Left colon (tissue), 2 donors: ENCODE results near the gene CCR3. TPM values are rescaled to one million over a fixed set of nuclear protein-coding genes. Genes with fewer than 3 reads are reported as not detected.

ENCODE experiments used
- ATAC-seq: fragments of 200-7000 bp; cut with Tn5 transposase; one replicate; pipeline ENCODE4 v1.9.1; 2020; ENCODE audit warnings: mild to moderate bottlenecking, moderate library complexity
- DNase-seq, 2 donors: peaks; one replicate each; pipeline ENCODE4 v3.0.0-alpha.2; 2020
- intact Hi-C, 2 donors: fragments of 100-400 bp; cut with DNase I in 1 of 2; cut with micrococcal nuclease in 1 of 2; formaldehyde crosslinking; loops; one replicate each; pipeline versions ENCODE4 v1.11.2 to v1.14.0; 2022; cut with DNase I, micrococcal nuclease
- total RNA-seq, 2 donors: library from RNA; stranded (reverse); fragmentation: NEBNext Ultra II Directional; extraction: Animal tissue kit (Norgen Biotek cat#: 25700); gene quantifications; one replicate each; pipeline ENCODE4 v1.2.1, GENCODE V29; 2021
- donor health status: DM: no; HTN: no; CAD: no.
- donor health status: DM: yes; HTN: yes; CAD: no.

Gene CCR3
- total RNA-seq, 2 donors from 2014 or later = 0.28 TPM; not detected in 1

- intact Hi-C loops = no loop called here
- ATAC-seq = no peak
Measured at GRCh38 chr3:46289966-46290365, 47.7 kb downstream of the CCR3 start.

GRCh38 chr3:46291046-46291445, 48.8 kb downstream of the CCR3 start:
- DNase-seq = no peak
- intact Hi-C loops = no loop called here
- no peak for ATAC-seq

More at GRCh38 chr3:46289966-46290365, 47.7 kb downstream of the CCR3 start:
- no peak for DNase-seq

GRCh38 chr3:46293035-46293724, 50.9 kb downstream of the CCR3 start:
- no peak for DNase-seq
- intact Hi-C loops = no loop called here
- no peak for ATAC-seq

GRCh38 chr3:46293991-46294833, 52.0 kb downstream of the CCR3 start:
- ATAC-seq (no peak), DNase-seq (no peak)
- intact Hi-C loops = no loop called here

GRCh38 chr3:46296826-46297225, 54.6 kb downstream of the CCR3 start:
- DNase-seq (no peak), ATAC-seq (no peak)
- intact Hi-C loops = no loop called here

GRCh38 chr3:46297658-46298423, 55.6 kb downstream of the CCR3 start:
- peak; percentile 13 to 37 for DNase-seq
- no peak for ATAC-seq
- intact Hi-C loops = no loop called here

- DNase-seq (no peak), ATAC-seq (no peak)
- intact Hi-C loops = no loop called here
Measured at GRCh38 chr3:46298871-46299607, 56.8 kb downstream of the CCR3 start.

GRCh38 chr3:46299608-46300460, 57.6 kb downstream of the CCR3 start:
- ATAC-seq = no peak
- intact Hi-C loops = no loop called here
- no peak for DNase-seq

GRCh38 chr3:46300461-46300789, 58.2 kb downstream of the CCR3 start:
- intact Hi-C loops = no loop called here
- DNase-seq (no peak), ATAC-seq (no peak)

- no peak for DNase-seq
- ATAC-seq = no peak
Measured at GRCh38 chr3:46301122-46301835, 59.0 kb downstream of the CCR3 start.

GRCh38 chr3:46303240-46303639, 61.0 kb downstream of the CCR3 start:
- ATAC-seq (no peak), DNase-seq (no peak)
- intact Hi-C loops = no loop called here

More at GRCh38 chr3:46301122-46301835, 59.0 kb downstream of the CCR3 start:
- intact Hi-C loops = no loop called here

- intact Hi-C loops = no loop called here
- ATAC-seq (no peak), DNase-seq (no peak)
Measured at GRCh38 chr3:46304739-46305138, 62.5 kb downstream of the CCR3 start.

GRCh38 chr3:46312991-46313390, 70.7 kb downstream of the CCR3 start:
- ATAC-seq = peak; percentile 61
- intact Hi-C loops = no loop called here
- DNase-seq = peak in 1 of 2 donors; percentile 24

GRCh38 chr3:46314517-46314916, 72.3 kb downstream of the CCR3 start:
- ATAC-seq (no peak), DNase-seq (no peak)
- intact Hi-C loops = no loop called here

- intact Hi-C loops = no loop called here
- no peak for ATAC-seq
- DNase-seq = no peak
Measured at GRCh38 chr3:46316206-46316605, 73.9 kb downstream of the CCR3 start.
